ENCODE data around the gene SUCLA2. TPM values are rescaled to one million over a fixed set of nuclear protein-coding genes. Genes with fewer than 3 reads are reported as not detected.

SUCLA2 gene
- total RNA-seq, 6 experiments from 2014 or later = 37.7 to 47.0 (median 42.4) TPM

- no peak for TF ChIP-seq CTCF (IDR thresholded peaks at IDR 0.05)
- no peak for DNase-seq
- Mint-ChIP-seq H3K36me3 (ENCODE audit: low read depth) (no peaks in the 10 kb centered on the region), H3K4me3 (no peak overlapping the region), H3K27me3 (ENCODE audit: insufficient read depth) (no peaks in the 10 kb centered on the region; the same call in 1 of the 2 replicates), H3K9me3 (no peaks in the 10 kb centered on the region), H3K4me1 (ENCODE audit: low read depth) (peaks cover 12% of the 10 kb centered on the region), H3K27ac (no peak overlapping the region)
Measured at GRCh38 chr13:47893527-47893926, 107.5 kb downstream of the SUCLA2 start.

Other genes starting within 250 kb of the SUCLA2 start
- 10 to 100 TPM; 18.0 to 25.5 (median 23.7) TPM for gene NUDT15, start 36.5 kb upstream of the SUCLA2 start, total RNA-seq (2021; fragmentation: NEBNext Ultra II Directional; extraction: Animal tissue kit (Norgen Biotek cat#: 25700))
- gene MED4, start 93.8 kb upstream of the SUCLA2 start, total RNA-seq (2021; fragmentation: NEBNext Ultra II Directional; extraction: Animal tissue kit (Norgen Biotek cat#: 25700)) = 10 to 100 TPM; 36.1 to 43.7 (median 40.8) TPM
- gene ITM2B, start 231.9 kb upstream of the SUCLA2 start, total RNA-seq (2021; fragmentation: NEBNext Ultra II Directional; extraction: Animal tissue kit (Norgen Biotek cat#: 25700)) = 100 to 1,000 TPM; 161 to 258 (median 191) TPM

Measured in HFFc6 (cell line).